Breast epithelium (tissue), 3 donors: Measurements from ENCODE around the gene RPS25.

Source experiments
- CTCF ChIP-seq, 3 donors: fragments of 450-650 bp; IDR thresholded peaks; one replicate each; pipeline ENCODE4 v1.5.1; 2016 to 2017; ENCODE audit warnings: antibody characterized with exemption in 3 of 3, mild to moderate bottlenecking in 3 of 3, moderate library complexity in 3 of 3
- POLR2A ChIP-seq: fragments of 450-650 bp; IDR thresholded peaks from one replicate; pipeline ENCODE4 v1.6.1; 2016; ENCODE audit warnings: antibody characterized with exemption, mild to moderate bottlenecking, moderate library complexity

GRCh38 chr11:118997627-118998387 lies 20.3 kb downstream of the RPS25 start, which contains the start of gene CENATAC:
- TF ChIP-seq CTCF (IDR thresholded peaks at IDR 0.05) (peak in 2 of 3 donors; percentile 20 to 27), POLR2A (peak; percentile 48)
